Right renal cortex interstitium (tissue), 3 donors: Measurements from ENCODE around the gene TTLL11. TPM values are rescaled to one million over a fixed set of nuclear protein-coding genes. Genes with fewer than 3 reads are reported as not detected.

Source experiments
- DNase-seq, 3 donors: peaks; one replicate each; pipeline ENCODE4 v3.0.0-alpha.2; 2013; ENCODE audit warnings: low read depth in 3 of 3, low spot score in 2 of 3
- polyA plus RNA-seq, 3 donors: library from polyadenylated mRNA; unstranded; fragments of 120-200 nt; gene quantifications; one replicate each; pipeline ENCODE4 v1.2.1, GENCODE V29; 2013; ENCODE audit not compliant: insufficient read length in 3 of 3

TTLL11 gene
- polyA plus RNA-seq, 3 donors = 6.0 to 6.7 (median 6.2) TPM

- DNase-seq = no peak
Observed at GRCh38 chr9:122053567-122054350, 39.3 kb downstream of the TTLL11 start.

- DNase-seq = no peak
Observed at GRCh38 chr9:122053064-122053463, 40.0 kb downstream of the TTLL11 start.

- DNase-seq = no peak
Observed at GRCh38 chr9:122051351-122052321, 41.5 kb downstream of the TTLL11 start.

- no peak for DNase-seq
Observed at GRCh38 chr9:122050167-122050566, 42.9 kb downstream of the TTLL11 start.

- no peak for DNase-seq
Observed at GRCh38 chr9:122042056-122042455, 51.1 kb downstream of the TTLL11 start.

GRCh38 chr9:122040561-122041242, 52.4 kb downstream of the TTLL11 start:
- no peak for DNase-seq

- no peak for DNase-seq
Observed at GRCh38 chr9:122039234-122039633, 53.9 kb downstream of the TTLL11 start.

GRCh38 chr9:122036988-122037387, 56.1 kb downstream of the TTLL11 start:
- no peak for DNase-seq

- DNase-seq = no peak
Observed at GRCh38 chr9:122036408-122036807, 56.7 kb downstream of the TTLL11 start.

GRCh38 chr9:122033775-122034373, 59.2 kb downstream of the TTLL11 start:
- no peak for DNase-seq

- DNase-seq = no peak
Observed at GRCh38 chr9:122032346-122032745, 60.8 kb downstream of the TTLL11 start.

GRCh38 chr9:122031776-122032175, 61.3 kb downstream of the TTLL11 start:
- DNase-seq = no peak

- no peak for DNase-seq
Observed at GRCh38 chr9:122031157-122031556, 62.0 kb downstream of the TTLL11 start.

GRCh38 chr9:122030357-122030756, 62.8 kb downstream of the TTLL11 start:
- no peak for DNase-seq

- no peak for DNase-seq
Observed at GRCh38 chr9:122029898-122030297, 63.2 kb downstream of the TTLL11 start.

- DNase-seq = no peak
Observed at GRCh38 chr9:122028089-122028488, 65.0 kb downstream of the TTLL11 start.

- no peak for DNase-seq
Observed at GRCh38 chr9:122020398-122020797, 72.7 kb downstream of the TTLL11 start.

- no peak for DNase-seq
Observed at GRCh38 chr9:122016744-122017143, 76.4 kb downstream of the TTLL11 start.

- no peak for DNase-seq
Observed at GRCh38 chr9:122016309-122016708, 76.8 kb downstream of the TTLL11 start.

GRCh38 chr9:122015170-122015821, 77.8 kb downstream of the TTLL11 start:
- no peak for DNase-seq
